T-helper 17 cell (primary cell): Measurements from ENCODE around the gene UHRF2. TPM values are rescaled to one million over a fixed set of nuclear protein-coding genes. Genes with fewer than 3 reads are reported as not detected.
"Not testable (repeated sequence)": the region's sequence is repeated elsewhere in the genome, so short reads cannot be mapped to it uniquely, and the experiment has no call there.

ENCODE experiments used
- ATAC-seq: fragments of 150-1000 bp; cut with Tn5 transposase; 2 replicates; pipeline ENCODE4 v1.10.0; 2021; ENCODE audit warnings: mild to moderate bottlenecking, moderate library complexity
- DNase-seq, 3 donors: peaks; one replicate each; pipeline versions ENCODE4 v3.0.0 to v3.0.0-alpha.2; 2020 to 2021
- H3K9me3 ChIP-seq: one replicate; pipeline ENCODE4 v1.7.0; 2013; ENCODE audit warnings: low read length, mild to moderate bottlenecking; ENCODE audit not compliant: control insufficient read depth, poor library complexity, severe bottlenecking
- H3K27ac Mint-ChIP-seq: one replicate; pipeline ENCODE4 v1.8.0; 2022; ENCODE audit warnings: mild to moderate bottlenecking, moderate library complexity, mixed read lengths
- H3K27me3 Mint-ChIP-seq: one replicate; pipeline ENCODE4 v1.8.0; 2022; ENCODE audit warnings: mixed read lengths
- H3K36me3 Mint-ChIP-seq: one replicate; pipeline ENCODE4 v1.8.0; 2022; ENCODE audit warnings: low read depth, mixed read lengths
- H3K4me1 Mint-ChIP-seq: one replicate; pipeline ENCODE4 v1.8.0; 2022; ENCODE audit warnings: mild to moderate bottlenecking, mixed read lengths
- H3K4me3 Mint-ChIP-seq: one replicate; pipeline ENCODE4 v1.8.0; 2022; ENCODE audit warnings: mild to moderate bottlenecking, moderate library complexity, mixed read lengths
- total RNA-seq, 4 donors: library from RNA in 2 of 4; stranded (reverse) in 2 of 4; gene quantifications; one replicate each; pipeline ENCODE4 v1.2.3 and lab custom pipeline; 2022 to 2026

Gene UHRF2
- total RNA-seq, 2 donors from 2014 or later, result 120 to 136 TPM

GRCh38 chr9:6443661-6444060, 30.7 kb downstream of the UHRF2 start:
- Mint-ChIP-seq H3K4me3 (no peak overlapping the region), H3K27me3 (no peaks in the 10 kb centered on the region), H3K4me1 (peaks cover 45% of the 10 kb centered on the region), H3K27ac (peak overlapping the region; percentile 59), H3K36me3 (no peaks in the 10 kb centered on the region)
- no peak for ATAC-seq
- no peak for DNase-seq
- H3K9me3 ChIP-seq, result no peaks in the 10 kb centered on the region

- Mint-ChIP-seq H3K27ac (peak overlapping the region; percentile 59), H3K36me3 (no peaks in the 10 kb centered on the region)
Observed at GRCh38 chr9:6444128-6444527, 31.1 kb downstream of the UHRF2 start.

GRCh38 chr9:6449086-6449485, 36.1 kb downstream of the UHRF2 start:
- Mint-ChIP-seq H3K4me3 (no peak overlapping the region), H3K36me3 (no peaks in the 10 kb centered on the region), H3K27me3 (no peaks in the 10 kb centered on the region), H3K27ac (peak overlapping the region; percentile 43), H3K4me1 (peaks cover 56% of the 10 kb centered on the region)
- H3K9me3 ChIP-seq, result no peaks in the 10 kb centered on the region
- no peak for DNase-seq
- no peak for ATAC-seq

More at GRCh38 chr9:6444128-6444527, 31.1 kb downstream of the UHRF2 start:
- Mint-ChIP-seq H3K4me1 (peaks cover 48% of the 10 kb centered on the region), H3K4me3 (no peak overlapping the region), H3K27me3 (no peaks in the 10 kb centered on the region)
- no peak for DNase-seq
- no peak for ATAC-seq
- H3K9me3 ChIP-seq, result no peaks in the 10 kb centered on the region

- Mint-ChIP-seq H3K4me1 (peaks cover 54% of the 10 kb centered on the region), H3K4me3 (no peak overlapping the region), H3K27ac (peak overlapping the region; percentile 43), H3K36me3 (no peaks in the 10 kb centered on the region), H3K27me3 (no peaks in the 10 kb centered on the region)
- ATAC-seq (no peak), DNase-seq (no peak)
- H3K9me3 ChIP-seq, result no peaks in the 10 kb centered on the region
Observed at GRCh38 chr9:6449645-6450044, 36.6 kb downstream of the UHRF2 start.

- no peaks in the 10 kb centered on the region for H3K36me3 Mint-ChIP-seq
- H3K4me3 Mint-ChIP-seq, result no peak overlapping the region
- H3K27ac Mint-ChIP-seq, result no peak overlapping the region
- DNase-seq (no peak), ATAC-seq (no peak)
- H3K27me3 Mint-ChIP-seq, result no peaks in the 10 kb centered on the region
- H3K9me3 ChIP-seq, result no peaks in the 10 kb centered on the region
- peaks cover 50% of the 10 kb centered on the region for H3K4me1 Mint-ChIP-seq
Observed at GRCh38 chr9:6450641-6451375, 37.8 kb downstream of the UHRF2 start.

- not testable (repeated sequence) for H3K27ac Mint-ChIP-seq
Observed at GRCh38 chr9:6455292-6455691, 42.3 kb downstream of the UHRF2 start.

GRCh38 chr9:6458704-6459103, 45.7 kb downstream of the UHRF2 start:
- H3K36me3 Mint-ChIP-seq, H3K9me3 ChIP-seq, H3K27me3 Mint-ChIP-seq, H3K4me3 Mint-ChIP-seq, DNase-seq, ATAC-seq, H3K27ac Mint-ChIP-seq, H3K4me1 Mint-ChIP-seq: not testable (repeated sequence)

More at GRCh38 chr9:6455292-6455691, 42.3 kb downstream of the UHRF2 start:
- peaks cover 19% of the 10 kb centered on the region for H3K4me1 Mint-ChIP-seq
- not testable (repeated sequence) for ATAC-seq, H3K27me3 Mint-ChIP-seq, H3K4me3 Mint-ChIP-seq, DNase-seq, H3K36me3 Mint-ChIP-seq, H3K9me3 ChIP-seq

GRCh38 chr9:6459718-6460117, 46.7 kb downstream of the UHRF2 start:
- Mint-ChIP-seq H3K4me3 (no peak overlapping the region), H3K27me3 (no peaks in the 10 kb centered on the region)

GRCh38 chr9:6460189-6460768, 47.3 kb downstream of the UHRF2 start:
- H3K4me3 Mint-ChIP-seq, result no peak overlapping the region
- no peaks in the 10 kb centered on the region for H3K9me3 ChIP-seq
- DNase-seq (no peak), ATAC-seq (no peak)
- H3K27ac Mint-ChIP-seq, result peak overlapping the region; percentile 3
- peaks cover 2% of the 10 kb centered on the region for H3K36me3 Mint-ChIP-seq
- H3K4me1 Mint-ChIP-seq, result peaks cover 16% of the 10 kb centered on the region
- no peaks in the 10 kb centered on the region for H3K27me3 Mint-ChIP-seq

More at GRCh38 chr9:6459718-6460117, 46.7 kb downstream of the UHRF2 start:
- no peaks in the 10 kb centered on the region for H3K9me3 ChIP-seq
- Mint-ChIP-seq H3K27ac (peak overlapping the region; percentile 3), H3K36me3 (no peaks in the 10 kb centered on the region), H3K4me1 (peaks cover 12% of the 10 kb centered on the region)
- no peak for ATAC-seq
- no peak for DNase-seq

GRCh38 chr9:6461619-6462018, 48.6 kb downstream of the UHRF2 start:
- Mint-ChIP-seq H3K36me3 (peaks cover 2% of the 10 kb centered on the region), H3K4me3 (no peak overlapping the region), H3K27me3 (no peaks in the 10 kb centered on the region), H3K4me1 (peaks cover 17% of the 10 kb centered on the region), H3K27ac (no peak overlapping the region)
- ATAC-seq, result no peak
- no peaks in the 10 kb centered on the region for H3K9me3 ChIP-seq
- DNase-seq, result no peak

GRCh38 chr9:6467006-6467625, 54.1 kb downstream of the UHRF2 start:
- Mint-ChIP-seq H3K27ac (peak overlapping the region; percentile 61), H3K36me3 (peaks cover 2% of the 10 kb centered on the region), H3K4me3 (no peak overlapping the region), H3K4me1 (peaks cover 17% of the 10 kb centered on the region), H3K27me3 (no peaks in the 10 kb centered on the region)
- no peaks in the 10 kb centered on the region for H3K9me3 ChIP-seq
- ATAC-seq (no peak), DNase-seq (no peak)

- no peaks in the 10 kb centered on the region for H3K9me3 ChIP-seq
- Mint-ChIP-seq H3K36me3 (peaks cover 3% of the 10 kb centered on the region), H3K4me1 (peaks cover 21% of the 10 kb centered on the region), H3K27ac (no peak overlapping the region), H3K27me3 (no peaks in the 10 kb centered on the region), H3K4me3 (no peak overlapping the region)
- ATAC-seq (no peak), DNase-seq (no peak)
Observed at GRCh38 chr9:6471231-6471850, 58.3 kb downstream of the UHRF2 start.

- H3K4me1 Mint-ChIP-seq, result peaks cover 16% of the 10 kb centered on the region
- H3K4me3 Mint-ChIP-seq, result no peak overlapping the region
- no peak for ATAC-seq
- no peaks in the 10 kb centered on the region for H3K9me3 ChIP-seq
- H3K36me3 Mint-ChIP-seq, result peaks cover 3% of the 10 kb centered on the region
- DNase-seq, result no peak
- H3K27me3 Mint-ChIP-seq, result no peaks in the 10 kb centered on the region
- peak overlapping the region; percentile 32 for H3K27ac Mint-ChIP-seq
Observed at GRCh38 chr9:6473151-6473550, 60.2 kb downstream of the UHRF2 start.
